ENCODE measurements around the gene LRP6.

The LRP6 gene

DNA sequence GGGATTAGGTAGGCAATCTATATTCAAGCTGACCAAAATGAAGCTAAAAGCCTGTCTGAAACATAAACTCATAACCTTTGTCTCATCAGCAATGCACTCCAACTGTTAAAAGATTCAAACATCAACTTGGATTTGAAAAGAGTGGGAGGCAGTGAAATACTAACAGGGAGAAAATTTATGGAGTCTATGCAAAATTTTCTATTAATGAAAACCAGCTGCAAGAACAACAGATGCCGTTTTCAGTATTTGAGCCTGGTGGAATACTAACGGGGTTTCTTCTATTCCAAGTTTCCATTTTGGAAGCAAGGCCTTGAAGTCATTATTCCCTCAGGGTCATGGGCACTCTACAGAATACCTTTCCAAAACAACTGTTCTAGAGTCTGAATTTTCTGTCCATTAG, 88.3 kb downstream of the LRP6 start:
- POLR2A ChIA-PET (ENCODE audit: low non-redundant PET) = no interaction called here
- no peak for TF ChIP-seq CTCF (conservative IDR thresholded peaks at IDR 0.05; ENCODE audit: low read depth)
- H3K27ac ChIP-seq = no peak overlapping the region
- DNase-seq (ENCODE audit: low spot score) = no peak
- CTCF ChIA-PET = no interaction called here

- DNase-seq (ENCODE audit: low spot score) = no peak
- ChIA-PET POLR2A (ENCODE audit: low non-redundant PET) (no interaction called here), CTCF (no interaction called here)
- H3K27ac ChIP-seq = no peak overlapping the region
- TF ChIP-seq CTCF (conservative IDR thresholded peaks at IDR 0.05; ENCODE audit: low read depth) = no peak
Observed at GRCh38 chr12:12176402-12176801, 90.4 kb downstream of the LRP6 start.

- TF ChIP-seq CTCF (conservative IDR thresholded peaks at IDR 0.05; ENCODE audit: low read depth) = no peak
- CTCF ChIA-PET = interaction anchor here (0.6 kb wide), 2 partner anchors 114 to 825 kb away, joined by 3 to 5 read pairs; no protein-coding TSS in a partner anchor
- peak; percentile 15 for DNase-seq (ENCODE audit: low spot score)
- POLR2A ChIA-PET (ENCODE audit: low non-redundant PET) = no interaction called here
- H3K27ac ChIP-seq = no peak overlapping the region
Observed at GRCh38 chr12:12171991-12172511, 94.8 kb downstream of the LRP6 start.

DNA sequence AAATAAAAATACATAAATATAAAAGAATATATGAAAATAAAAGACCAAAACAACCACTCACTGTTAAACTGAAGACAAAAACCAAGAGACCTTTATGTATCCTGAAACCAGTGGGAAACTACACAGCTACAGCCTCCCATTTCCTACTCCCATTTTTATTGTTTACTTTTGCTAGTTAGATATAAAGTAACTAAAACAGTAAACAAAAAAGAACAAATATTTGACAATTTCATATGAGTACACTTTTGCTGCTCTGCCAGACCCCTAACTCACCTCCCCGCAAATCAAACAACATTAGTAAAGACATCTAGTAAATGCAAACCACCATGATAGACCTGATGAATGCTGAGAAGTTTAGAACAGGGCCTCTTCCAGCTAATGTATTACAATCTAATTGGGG, 99.0 kb downstream of the LRP6 start:
- no peak for TF ChIP-seq CTCF (conservative IDR thresholded peaks at IDR 0.05; ENCODE audit: low read depth)
- no peak overlapping the region for H3K27ac ChIP-seq
- DNase-seq (ENCODE audit: low spot score) = no peak
- CTCF ChIA-PET = no interaction called here
- POLR2A ChIA-PET (ENCODE audit: low non-redundant PET) = no interaction called here

GRCh38 chr12:12166751-12167150, 100.1 kb downstream of the LRP6 start:
- ChIA-PET CTCF (no interaction called here), POLR2A (ENCODE audit: low non-redundant PET) (no interaction called here)
- DNase-seq (ENCODE audit: low spot score) = no peak
- TF ChIP-seq CTCF (conservative IDR thresholded peaks at IDR 0.05; ENCODE audit: low read depth) = no peak
- no peak overlapping the region for H3K27ac ChIP-seq

DNA sequence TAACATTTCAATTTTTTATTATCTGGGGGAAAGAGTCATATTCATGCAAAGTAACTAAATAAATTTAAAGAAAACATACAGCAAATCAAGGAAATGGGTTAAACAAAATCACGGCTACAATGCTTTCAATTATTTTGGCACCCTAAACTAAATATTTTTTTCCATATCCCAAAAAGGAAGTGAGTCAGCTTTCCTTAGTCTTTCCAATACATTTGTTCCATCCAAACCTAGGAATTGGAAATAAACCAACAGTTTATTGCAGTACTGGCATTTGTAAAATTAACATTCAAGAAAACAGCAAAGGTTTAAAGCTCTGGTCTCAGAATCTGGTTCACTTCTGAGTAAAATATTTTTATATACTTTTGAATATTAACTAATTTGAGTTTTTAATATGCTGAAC, 106.9 kb downstream of the LRP6 start:
- TF ChIP-seq CTCF (conservative IDR thresholded peaks at IDR 0.05; ENCODE audit: low read depth) = no peak
- no peak overlapping the region for H3K27ac ChIP-seq
- ChIA-PET CTCF (no interaction called here), POLR2A (ENCODE audit: low non-redundant PET) (no interaction called here)
- no peak for DNase-seq (ENCODE audit: low spot score)

DNA sequence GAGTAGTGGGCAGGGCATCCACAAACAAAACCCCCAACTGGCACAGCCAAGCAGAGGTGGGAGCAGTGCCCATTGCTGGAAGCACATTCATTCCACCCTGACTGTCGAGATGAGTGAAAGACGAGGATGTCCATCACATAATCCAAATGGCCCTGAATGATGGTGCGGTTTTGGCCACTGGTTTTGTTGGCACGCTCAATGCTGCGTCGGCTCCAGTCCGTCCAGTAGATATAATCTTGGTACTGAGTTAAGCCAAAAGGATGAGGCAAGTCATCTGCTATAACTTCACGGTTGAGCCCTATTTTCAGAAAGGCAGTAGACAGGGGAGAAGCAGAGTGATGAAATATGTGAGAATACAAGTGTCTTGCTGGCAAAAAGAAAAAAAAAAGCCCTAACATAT, 108.0 kb downstream of the LRP6 start:
- no peak overlapping the region for H3K27ac ChIP-seq
- ChIA-PET CTCF (no interaction called here), POLR2A (ENCODE audit: low non-redundant PET) (no interaction called here)
- TF ChIP-seq CTCF (conservative IDR thresholded peaks at IDR 0.05; ENCODE audit: low read depth) = no peak
- no peak for DNase-seq (ENCODE audit: low spot score)

All from RWPE1 (cell line).